Right lobe of liver (tissue), 6 donors: ENCODE results near the gene PTPN4. TPM values are rescaled to one million over a fixed set of nuclear protein-coding genes. Genes with fewer than 3 reads are reported as not detected.
A peak's percentile ranks its signal among the peaks of the same experiment; 100 is the strongest.

Experiments used
- ATAC-seq, 4 donors: fragments of 200-7000 bp; cut with Tn5 transposase; one replicate each; pipeline ENCODE4 v1.9.1; 2020; ENCODE audit warnings: mild to moderate bottlenecking in 4 of 4, moderate library complexity in 4 of 4
- DNase-seq, 3 donors: peaks; one replicate each; pipeline ENCODE4 v3.0.0-alpha.2; 2020
- H3K27ac ChIP-seq, 3 donors: fragments of 200-600 bp; one replicate each; pipeline ENCODE4 v1.8.0; 2022
- H3K27me3 ChIP-seq, 2 donors: fragments of 200-600 bp; one replicate each; pipeline ENCODE4 v1.8.0; 2022
- H3K36me3 ChIP-seq, 4 donors: fragments of 200-600 bp; sonication (generic) in 1 of 4; one replicate each; pipeline versions ENCODE4 v1.5.1 to v1.8.0; 2017 to 2022; ENCODE audit warnings: control low read depth in 1 of 4
- H3K4me1 ChIP-seq, 4 donors: fragments of 200-600 bp; sonication (generic) in 1 of 4; one replicate each; pipeline versions ENCODE4 v1.5.1 to v1.8.0; 2017 to 2022; ENCODE audit warnings: control low read depth in 1 of 4
- H3K4me3 ChIP-seq, 3 donors: fragments of 200-600 bp; one replicate each; pipeline ENCODE4 v1.8.0; 2022
- H3K9me3 ChIP-seq, 4 donors: fragments of 200-600 bp; sonication (generic) in 1 of 4; one replicate each; pipeline versions ENCODE4 v1.5.1 to v1.8.0; 2017 to 2022; ENCODE audit warnings: control low read depth in 1 of 4
- CTCF ChIP-seq, 4 donors: fragments of 200-600 bp in 3 of 4; fragments of 450-650 bp in 1 of 4; IDR thresholded peaks; one replicate each; pipeline versions ENCODE4 v1.5.1 to v1.8.0; 2016 to 2022; ENCODE audit warnings: antibody characterized with exemption in 4 of 4, mild to moderate bottlenecking in 2 of 4
- POLR2A ChIP-seq: fragments of 450-650 bp; IDR thresholded peaks from one replicate; pipeline ENCODE4 v1.6.1; 2017; ENCODE audit warnings: antibody characterized with exemption, mild to moderate bottlenecking
- WGBS: methylation state at CpG from one replicate; pipeline ENCODE4 v1.1.6; 2018; ENCODE audit warnings: low coverage, low lambda C conversion rate; ENCODE audit not compliant: insufficient coverage; ENCODE audit errors: missing lambda C conversion rate; 5-methylcytosine and 5-hydroxymethylcytosine counted together
- intact Hi-C, 2 donors: fragments of 100-400 bp; cut with DNase I; formaldehyde crosslinking; loops; one replicate each; pipeline versions ENCODE4 v1.11.2 to v1.14.1; 2022
- total RNA-seq, 6 experiments: library from RNA; depleted of rRNA in 2 of 6; stranded (reverse); fragments of >200 nt in 2 of 6; fragmentation: NEBNext Ultra II Directional in 3 of 6; extraction: Animal tissue kit (Norgen Biotek cat#: 25700) in 3 of 6; gene quantifications; one replicate each; pipeline versions ENCODE4 v1.1.0 to v1.2.4, GENCODE V29; 2016 to 2023
- donor health status: DM: no; HTN: yes; CAD: no.
- donor health status: DM: no; HTN: no; CAD: no.
- donor health status: DM: no; HTN: no; CAD: no.
- donor health status: DM: no; HTN: yes; CAD: no.
- donor health status: DM: no; HTN: yes; CAD: no.

Gene PTPN4
- total RNA-seq, 6 experiments from 2014 or later = 8.5 to 19.9 (median 14.8) TPM

DNA sequence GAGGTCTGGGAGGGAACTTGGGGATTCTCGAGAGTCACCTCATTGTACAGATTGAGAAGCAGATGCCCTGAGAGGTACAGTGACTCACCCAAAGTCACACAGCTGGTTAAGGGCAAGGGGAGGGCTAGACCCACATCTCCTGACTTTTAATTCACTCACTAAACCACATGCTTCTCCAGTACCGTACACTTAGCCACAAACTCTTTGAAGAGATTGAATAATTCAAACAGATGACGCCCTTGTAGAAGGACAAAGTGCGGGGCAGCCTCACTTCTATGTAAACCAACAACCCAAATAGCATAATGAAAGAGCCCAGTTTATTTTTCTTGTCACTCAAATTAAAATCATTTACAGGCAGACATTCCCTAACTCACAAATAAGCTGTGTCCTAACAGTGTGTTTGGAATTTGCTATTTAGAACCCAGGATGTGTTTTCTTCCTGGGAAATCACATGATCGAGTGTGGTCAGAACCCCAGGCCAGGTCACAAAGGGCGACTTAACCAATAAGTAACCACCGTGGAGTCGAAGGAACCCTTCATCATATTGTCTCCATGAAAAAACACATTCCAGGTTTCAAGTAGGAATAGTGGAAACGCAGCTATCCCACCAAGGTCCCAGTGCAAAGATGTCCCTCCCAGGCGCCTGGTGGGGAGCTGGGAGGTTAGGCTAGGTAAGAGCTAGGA lies 35.8 kb upstream of the PTPN4 start:
- intact Hi-C loops = no loop called here
- peak overlapping the region in 2 of 3 donors; percentile 50 to 68 for H3K27ac ChIP-seq
- no peaks in the 10 kb centered on the region for H3K36me3 ChIP-seq
- ATAC-seq = peak in 3 of 4 donors; percentile 55 to 66 (median 61)
- 35% methylated on average over 10 of the region's 10 CpGs for WGBS
- TF ChIP-seq POLR2A (no peak), CTCF (IDR thresholded peaks at IDR 0.05) (no peak)
- no peaks in the 10 kb centered on the region for H3K27me3 ChIP-seq
- no peak overlapping the region for H3K4me3 ChIP-seq
- no peaks in the 10 kb centered on the region for H3K9me3 ChIP-seq
- no peak for DNase-seq
- H3K4me1 ChIP-seq = peaks cover 0 to 34% (median 17%) of the 10 kb centered on the region in 4 donors

GRCh38 chr2:119724656-119725485 lies 34.9 kb upstream of the PTPN4 start:
- TF ChIP-seq CTCF (IDR thresholded peaks at IDR 0.05) = no peak
- TF ChIP-seq POLR2A = no peak
- peaks cover 0 to 34% (median 17%) of the 10 kb centered on the region in 4 donors for H3K4me1 ChIP-seq
- no peak overlapping the region for H3K4me3 ChIP-seq
- no peak overlapping the region for H3K27ac ChIP-seq
- intact Hi-C loops = no loop called here
- no peak for ATAC-seq
- DNase-seq = no peak
- H3K36me3 ChIP-seq = no peaks in the 10 kb centered on the region
- 47% methylated on average over 2 of the region's 10 CpGs for WGBS
- no peaks in the 10 kb centered on the region for H3K27me3 ChIP-seq
- H3K9me3 ChIP-seq = no peaks in the 10 kb centered on the region

- 50% methylated on average over 1 of the region's 1 CpG for WGBS
- intact Hi-C loops = no loop called here
- ATAC-seq = no peak
These were observed 32.2 kb upstream of the PTPN4 start for GRCh38 chr2:119727493-119727892.

DNA sequence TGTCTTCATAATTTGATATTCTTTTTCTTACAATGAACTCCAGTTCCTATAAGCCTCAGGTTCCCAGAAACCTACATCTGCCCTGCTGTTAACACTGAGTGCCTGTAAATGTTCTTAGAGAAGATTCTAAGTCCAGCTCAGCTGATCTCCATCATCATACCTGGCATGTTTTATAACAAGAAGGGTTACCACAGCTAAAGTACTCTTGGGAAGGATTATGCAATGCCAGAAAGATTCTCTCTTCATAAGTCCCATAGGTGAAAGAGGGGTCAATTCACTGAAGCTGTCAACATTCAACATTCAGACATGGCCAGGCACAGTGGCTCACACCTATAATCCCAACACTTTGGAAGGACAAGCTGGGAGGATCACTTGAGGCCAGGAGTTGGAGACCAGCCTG lies 31.3 kb upstream of the PTPN4 start:
- H3K4me1 ChIP-seq = peaks cover 0 to 12% (median 5%) of the 10 kb centered on the region in 4 donors
- DNase-seq (no peak), ATAC-seq (no peak)
- intact Hi-C loops = no loop called here
- H3K27me3 ChIP-seq = no peaks in the 10 kb centered on the region
- no peaks in the 10 kb centered on the region for H3K36me3 ChIP-seq
- no peak overlapping the region for H3K4me3 ChIP-seq
- H3K27ac ChIP-seq = no peak overlapping the region
- no peaks in the 10 kb centered on the region for H3K9me3 ChIP-seq
- TF ChIP-seq CTCF (IDR thresholded peaks at IDR 0.05) (no peak), POLR2A (no peak)

More at GRCh38 chr2:119727493-119727892, 32.2 kb upstream of the PTPN4 start:
- DNase-seq = no peak
- H3K27ac ChIP-seq = no peak overlapping the region
- H3K4me1 ChIP-seq = peaks cover 0 to 19% (median 8%) of the 10 kb centered on the region in 4 donors
- H3K36me3 ChIP-seq = no peaks in the 10 kb centered on the region
- H3K9me3 ChIP-seq = no peaks in the 10 kb centered on the region
- TF ChIP-seq POLR2A = no peak
- no peak for TF ChIP-seq CTCF (IDR thresholded peaks at IDR 0.05)
- no peaks in the 10 kb centered on the region for H3K27me3 ChIP-seq
- H3K4me3 ChIP-seq = no peak overlapping the region
